Measurements from ENCODE around the gene TBC1D5.

TBC1D5 gene

DNA sequence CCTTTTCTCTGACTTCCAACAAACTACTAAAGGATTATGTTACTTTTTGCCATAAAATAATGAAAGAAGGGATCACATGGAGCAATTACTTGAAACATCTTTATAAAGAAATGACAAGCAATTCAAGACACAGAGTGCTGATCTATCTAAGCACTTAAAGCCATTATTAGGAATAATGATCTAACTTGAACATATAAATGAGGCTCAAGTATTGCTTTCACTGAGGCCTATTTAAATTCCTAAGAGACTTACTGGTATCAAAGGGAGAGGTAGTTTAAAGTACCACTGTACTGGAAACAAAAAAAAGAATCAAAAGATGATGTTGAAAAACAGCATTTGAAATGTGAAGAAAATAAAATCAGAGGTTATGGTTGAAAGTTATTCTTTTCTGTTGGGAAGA is 482.2 kb downstream of the TBC1D5 start:
- DNase-seq = no peak

DNA sequence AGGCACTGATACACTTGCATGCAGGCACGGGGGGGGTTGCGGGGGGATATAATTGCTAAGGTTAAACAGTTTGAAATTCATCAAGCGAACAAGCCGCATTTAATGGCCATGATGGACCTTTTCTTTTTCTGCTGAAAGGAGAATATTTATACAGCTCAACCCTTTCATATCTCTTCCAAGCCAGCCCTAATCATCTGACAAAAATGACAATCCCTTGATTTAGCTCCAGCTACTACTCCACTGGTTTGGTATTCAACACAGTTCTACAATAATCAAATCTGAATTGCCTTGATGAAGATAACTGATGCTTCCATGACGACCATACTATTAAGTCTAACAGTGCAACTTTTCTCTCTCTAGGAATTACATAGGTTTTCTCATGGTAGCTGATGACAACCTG is 482.7 kb downstream of the TBC1D5 start:
- no peak for DNase-seq

DNA sequence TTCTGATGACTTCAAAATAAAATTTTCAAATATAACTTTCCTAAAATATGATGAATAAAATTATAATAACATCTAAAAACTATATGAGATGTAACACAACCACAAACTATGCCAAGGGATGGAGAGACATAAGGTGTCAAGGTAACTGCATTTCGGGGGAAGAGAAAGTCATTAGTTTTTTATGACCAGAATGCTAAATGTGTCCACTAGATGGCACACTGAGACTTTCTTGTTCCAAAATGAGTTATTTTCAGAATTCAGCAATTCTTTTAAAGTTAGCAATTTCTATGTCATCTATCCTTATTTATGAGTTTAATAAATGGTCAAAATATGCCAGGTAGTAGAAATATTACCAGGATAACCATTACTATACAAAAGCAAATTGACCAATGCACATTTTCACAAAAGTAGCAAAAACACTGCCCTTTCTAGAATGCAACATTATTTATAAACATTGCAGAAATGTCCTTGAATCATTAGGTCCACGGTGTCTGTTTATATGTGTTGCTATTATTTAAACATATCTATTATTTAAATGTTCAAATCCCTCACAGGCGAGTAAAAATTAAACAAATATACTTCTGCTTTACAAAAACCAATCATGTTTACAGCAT is 483.5 kb downstream of the TBC1D5 start:
- DNase-seq = no peak

DNA sequence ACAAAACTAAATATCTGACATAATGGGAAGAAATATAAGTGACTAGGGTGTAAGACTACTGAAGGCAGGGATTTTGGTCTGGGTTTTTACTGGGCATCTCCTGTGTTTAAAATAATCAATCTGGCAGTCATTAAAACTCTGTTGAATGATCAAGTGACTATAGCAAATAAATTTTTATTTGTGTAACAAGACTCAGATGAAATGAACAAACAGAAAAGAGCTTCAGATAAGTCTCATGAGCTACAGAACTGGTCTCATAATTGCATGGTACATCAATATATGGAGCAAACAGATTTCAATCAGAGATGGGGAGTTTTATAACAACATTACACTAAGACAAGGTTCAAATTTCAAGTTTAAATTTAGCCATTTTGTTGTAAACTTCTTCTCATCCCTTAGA is 485.2 kb downstream of the TBC1D5 start:
- no peak for DNase-seq

DNA sequence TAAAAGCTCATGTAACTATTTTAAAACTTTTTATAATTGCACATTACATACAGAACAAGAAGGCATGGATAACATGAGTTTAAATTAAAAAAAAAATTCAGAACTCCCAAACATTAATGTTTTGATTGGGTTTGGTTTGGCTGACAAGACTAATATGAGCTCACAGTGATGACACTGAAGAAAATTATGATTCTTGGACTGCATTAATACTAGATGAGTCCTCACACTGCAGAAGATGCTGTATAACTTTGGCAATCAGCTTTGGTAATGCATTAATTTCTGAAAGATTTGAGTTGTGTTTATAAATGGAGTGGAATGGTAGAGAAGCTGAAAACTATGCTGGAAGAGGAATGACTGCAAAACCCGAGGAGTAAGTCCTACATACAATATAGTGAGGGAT is 498.8 kb downstream of the TBC1D5 start:
- DNase-seq = no peak

DNA sequence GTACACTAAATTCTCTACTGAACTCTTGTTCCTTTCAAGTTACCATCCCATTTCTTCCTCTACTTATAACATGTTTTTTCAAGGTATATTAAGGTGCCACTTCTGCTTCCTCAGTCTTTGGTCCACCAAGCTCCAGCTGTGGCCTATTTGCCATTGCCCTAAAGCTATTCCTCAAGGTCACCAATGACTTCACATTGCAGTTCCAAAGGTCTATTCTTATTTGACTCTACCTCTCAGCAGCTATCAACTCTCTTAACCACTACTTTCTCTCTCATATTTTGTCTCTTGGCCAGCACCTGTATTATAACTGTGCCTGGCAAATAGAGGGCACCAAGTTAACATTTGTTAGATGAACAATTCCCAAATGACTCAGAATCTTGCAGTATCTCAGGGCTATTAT is 503.0 kb downstream of the TBC1D5 start:
- no peak for DNase-seq

DNA sequence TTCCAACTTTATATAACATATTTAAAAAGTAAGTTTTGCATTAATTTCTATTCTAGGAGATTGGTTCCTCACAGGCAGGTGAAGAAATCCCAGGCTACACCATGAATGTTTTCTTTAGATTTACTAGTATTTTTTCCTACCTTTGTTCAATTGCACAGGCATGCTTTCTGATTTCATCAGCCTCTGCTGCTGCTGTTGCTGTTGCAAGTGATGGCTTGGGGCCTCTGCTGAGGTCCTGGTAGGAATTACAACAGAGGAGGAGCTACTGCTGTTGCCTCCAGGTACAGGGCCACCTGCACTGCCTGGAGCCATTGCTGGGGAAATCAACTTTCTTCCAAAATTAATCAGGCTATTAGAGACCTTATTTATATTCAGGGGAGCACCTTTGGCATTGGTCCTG is 504.4 kb downstream of the TBC1D5 start:
- DNase-seq = no peak

DNA sequence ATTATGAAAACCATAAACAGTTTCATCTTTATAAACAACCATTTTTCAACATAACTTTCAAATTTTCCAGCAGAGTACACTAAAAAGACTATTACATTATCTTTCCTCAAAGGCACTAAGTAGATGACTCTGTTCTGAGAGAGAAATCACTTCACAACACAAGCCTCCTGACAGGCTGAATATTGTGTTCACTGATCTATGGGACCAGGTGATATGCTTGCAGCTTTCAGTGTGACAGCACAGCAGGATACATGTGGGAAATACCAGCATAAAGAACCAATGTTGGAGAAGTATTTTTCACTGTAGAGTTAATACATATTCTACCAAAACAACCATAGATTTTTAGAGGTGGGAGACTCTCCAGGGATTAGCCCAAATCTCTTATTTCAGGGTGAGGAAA is 507.1 kb downstream of the TBC1D5 start:
- DNase-seq = no peak

DNA sequence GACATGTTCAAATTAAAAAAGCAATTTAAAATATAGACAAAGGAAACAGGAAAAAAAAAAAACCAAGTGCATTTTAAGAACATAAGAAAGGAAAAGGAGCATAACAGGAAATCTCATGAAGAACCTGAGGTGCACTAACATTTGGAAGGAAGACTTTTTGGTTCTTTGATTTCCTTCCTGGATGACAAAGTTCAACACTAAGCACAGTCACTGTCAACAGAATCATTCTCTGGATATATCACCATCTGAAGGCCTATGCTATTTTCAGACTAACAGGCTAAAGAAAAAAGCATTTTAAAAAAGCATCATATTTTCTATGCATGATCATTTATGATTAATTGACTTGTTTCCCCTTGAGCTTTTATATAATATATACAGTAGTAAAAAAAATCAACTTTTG is 508.0 kb downstream of the TBC1D5 start:
- no peak for DNase-seq

DNA sequence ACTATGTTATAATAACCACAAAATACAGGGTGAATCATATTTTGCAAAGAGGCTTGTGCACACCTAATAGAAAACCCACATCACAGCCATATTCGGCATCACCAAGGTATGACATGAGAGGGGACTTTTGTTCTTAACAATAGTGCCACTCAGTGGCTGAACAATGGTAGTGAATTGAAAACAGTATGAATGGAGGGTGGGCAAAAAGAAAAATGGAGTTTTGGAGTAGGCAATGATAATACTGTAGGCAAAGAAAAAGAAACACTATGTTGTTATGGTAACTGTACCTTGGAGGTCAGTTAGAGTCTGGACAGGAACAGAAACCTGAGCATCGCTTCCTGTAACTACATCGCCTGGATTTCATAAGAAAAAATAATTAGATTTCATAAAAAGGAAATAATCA is 509.0 kb downstream of the TBC1D5 start:
- DNase-seq = peak; percentile 27

DNA sequence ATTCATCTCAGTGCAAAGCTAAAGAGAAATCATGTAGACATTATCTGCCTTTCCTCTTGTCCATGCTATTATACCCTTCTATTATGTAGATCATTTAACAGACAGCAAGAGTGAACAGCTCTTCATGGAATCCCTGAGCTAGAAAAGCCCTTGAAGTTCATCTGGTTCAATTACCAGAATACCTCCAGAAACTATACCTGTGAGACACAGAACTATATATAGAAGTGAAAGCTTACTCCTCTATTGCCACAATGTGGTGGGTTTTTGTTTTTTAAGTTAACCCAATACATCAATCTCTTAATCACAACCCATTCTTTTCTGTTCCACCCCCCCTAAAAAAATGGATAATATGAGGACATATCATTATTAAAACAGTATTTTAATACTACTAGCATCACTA is 510.0 kb downstream of the TBC1D5 start:
- DNase-seq = no peak

DNA sequence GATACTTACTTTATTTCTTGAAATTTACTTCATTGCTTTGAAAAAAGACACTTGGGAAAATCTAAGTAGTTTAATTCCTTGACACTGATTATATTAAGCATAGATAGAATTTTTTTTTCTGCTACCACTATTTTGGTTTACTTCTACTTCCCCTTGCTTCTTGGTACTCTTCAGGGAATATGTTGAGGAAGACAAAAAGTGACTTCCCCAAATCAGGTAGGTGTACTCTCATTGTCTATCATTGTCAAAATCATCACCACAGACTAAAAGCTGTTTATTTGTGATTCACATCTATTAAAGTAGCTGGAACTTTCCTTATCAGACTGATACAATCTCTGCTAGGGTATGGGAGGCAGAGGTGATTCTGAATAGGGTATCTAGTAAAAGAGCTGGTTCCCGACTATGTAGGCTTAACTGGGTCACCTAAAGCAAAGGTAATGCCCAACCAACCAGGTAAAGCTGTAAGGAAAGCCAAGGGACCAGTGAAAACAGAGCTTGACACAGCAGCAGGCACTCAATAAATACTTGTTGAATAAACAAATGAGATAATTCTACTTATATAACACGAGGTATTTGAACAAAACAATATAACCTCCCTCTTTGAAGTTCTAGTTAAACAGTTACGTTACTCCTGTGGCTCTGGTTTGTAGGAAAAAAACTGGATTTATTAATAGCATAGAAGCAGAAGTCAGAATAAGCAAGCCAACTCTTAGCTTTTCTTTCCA is 510.7 kb downstream of the TBC1D5 start:
- DNase-seq = no peak

DNA sequence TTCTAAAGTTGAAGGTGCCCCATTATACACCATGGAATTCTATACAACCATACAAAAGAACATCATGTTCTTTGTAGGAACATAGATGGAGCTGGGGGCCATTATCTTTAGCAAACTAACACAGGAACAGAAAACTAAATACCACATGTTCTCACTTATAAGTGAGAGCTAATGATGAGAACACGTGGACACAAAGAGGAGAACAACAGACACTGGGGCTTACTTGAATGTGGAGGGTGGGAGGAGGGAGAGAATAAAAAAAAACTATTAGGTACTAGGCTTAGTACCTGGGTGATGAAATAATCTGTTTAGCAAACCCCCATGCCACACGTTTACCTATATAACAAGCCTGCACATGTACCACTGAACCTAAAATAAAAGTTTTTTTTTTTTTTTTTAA is 515.0 kb downstream of the TBC1D5 start:
- no peak for DNase-seq

DNA sequence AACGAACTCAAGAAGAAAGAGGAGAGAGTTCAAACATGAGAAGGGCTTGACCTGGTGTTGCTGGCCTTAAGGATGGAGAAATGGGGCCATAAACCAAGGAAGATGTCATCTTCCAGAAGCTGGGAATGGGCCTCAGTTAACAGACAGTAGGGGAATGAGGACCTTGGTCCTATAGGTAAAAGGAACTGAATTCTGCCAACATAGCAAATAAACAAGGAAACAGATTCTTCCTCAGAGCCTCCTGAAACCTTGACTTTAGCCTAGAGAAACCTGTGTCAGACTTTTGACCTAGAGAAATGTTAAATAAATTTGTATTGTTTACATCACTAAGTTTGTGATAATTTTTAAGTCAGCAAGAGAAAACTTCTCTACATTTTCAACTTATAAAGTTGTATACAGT is 520.9 kb downstream of the TBC1D5 start:
- no peak for DNase-seq

DNA sequence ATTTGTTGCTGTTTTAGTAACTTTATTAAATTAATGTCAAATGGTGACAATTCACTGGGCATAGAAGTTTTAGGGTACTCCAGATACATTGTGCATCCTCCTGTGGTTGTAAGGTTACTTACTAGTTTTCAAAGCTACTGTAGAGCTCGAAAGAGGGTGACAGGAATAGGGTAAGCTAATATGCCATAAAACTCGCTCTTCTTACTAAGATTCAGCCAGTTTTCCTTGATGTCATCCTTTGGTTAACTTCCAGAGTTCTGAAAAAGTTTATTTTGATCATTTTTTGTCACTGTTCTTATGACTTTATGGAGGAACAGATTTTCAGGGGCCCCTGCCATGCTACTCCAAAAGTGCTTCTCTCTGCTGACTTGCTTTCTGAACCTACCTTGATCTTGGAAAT is 522.8 kb downstream of the TBC1D5 start:
- no peak for DNase-seq

DNA sequence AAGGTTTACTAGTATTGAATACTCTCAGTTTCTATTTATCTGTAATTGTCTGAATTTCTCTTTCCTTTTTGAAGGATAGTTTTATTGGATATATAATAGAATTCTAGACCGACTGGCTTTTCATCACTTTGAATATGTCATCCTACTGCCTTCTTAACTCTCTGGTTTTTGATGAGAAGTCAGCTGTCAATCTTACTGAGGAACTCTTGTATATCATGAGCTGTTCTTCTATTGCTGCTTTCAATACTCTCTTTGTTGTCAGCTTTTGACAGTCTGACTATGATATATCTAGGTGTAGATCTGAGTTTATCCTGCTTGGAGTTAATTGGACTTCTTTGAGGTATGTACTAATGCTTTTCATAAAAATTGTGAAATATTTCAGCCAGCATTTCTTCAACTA is 523.8 kb downstream of the TBC1D5 start:
- DNase-seq = no peak

DNA sequence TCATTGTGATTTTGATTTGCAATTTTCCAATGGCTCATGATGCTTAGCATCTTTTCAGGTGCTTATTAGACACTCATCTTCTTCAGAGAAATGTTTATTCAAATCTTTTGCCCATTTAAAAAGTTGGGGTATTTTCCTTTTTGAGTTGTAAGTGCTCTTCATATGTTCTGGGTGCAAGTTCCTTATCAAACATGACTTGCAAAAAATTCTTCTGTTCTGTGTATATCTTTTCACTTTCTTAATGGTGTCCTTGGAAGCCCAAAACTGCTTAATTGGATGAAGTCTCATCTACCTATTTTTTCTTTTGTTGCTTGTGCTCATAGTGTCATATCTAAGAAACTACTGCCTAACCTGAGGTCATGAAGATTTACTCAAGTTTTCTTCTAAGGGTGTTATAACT is 524.8 kb downstream of the TBC1D5 start:
- DNase-seq = no peak

DNA sequence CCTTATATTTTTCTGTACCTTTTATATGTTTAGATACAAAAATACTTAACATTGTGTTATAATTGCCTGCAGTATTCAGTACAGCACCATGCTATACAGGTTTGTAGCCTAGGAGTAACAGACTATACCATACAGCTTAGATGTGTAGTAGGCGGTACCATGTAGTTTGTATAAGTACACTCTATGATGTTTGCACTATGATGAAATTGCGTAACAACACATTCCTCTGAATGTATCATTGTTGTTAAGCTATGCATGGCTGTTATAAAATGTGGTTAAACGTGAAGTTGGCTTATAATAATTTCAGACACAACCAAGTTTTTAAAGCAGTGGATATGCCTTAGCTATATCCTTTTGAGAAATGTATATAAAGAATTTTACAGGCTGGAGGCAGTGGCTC is 529.3 kb downstream of the TBC1D5 start:
- DNase-seq = no peak

DNA sequence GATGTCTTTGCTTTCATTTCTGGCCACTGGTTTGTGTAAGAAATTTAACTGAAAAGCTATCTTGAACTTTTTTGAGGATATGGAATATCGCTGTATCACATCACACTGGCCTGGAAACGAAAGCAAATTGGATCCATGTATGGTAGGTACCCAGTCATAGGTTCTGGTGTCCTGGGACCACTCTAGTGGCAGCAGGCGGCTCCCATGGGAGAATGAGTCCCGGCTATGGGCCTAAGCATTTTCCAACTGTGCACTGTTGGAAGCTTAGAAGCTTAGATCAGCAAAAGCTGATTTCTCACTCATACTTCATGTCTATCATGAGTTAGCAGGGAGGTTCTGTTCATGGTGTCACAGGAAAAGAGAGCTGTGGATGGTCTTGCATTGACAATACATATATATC is 534.5 kb downstream of the TBC1D5 start:
- no peak for DNase-seq

DNA sequence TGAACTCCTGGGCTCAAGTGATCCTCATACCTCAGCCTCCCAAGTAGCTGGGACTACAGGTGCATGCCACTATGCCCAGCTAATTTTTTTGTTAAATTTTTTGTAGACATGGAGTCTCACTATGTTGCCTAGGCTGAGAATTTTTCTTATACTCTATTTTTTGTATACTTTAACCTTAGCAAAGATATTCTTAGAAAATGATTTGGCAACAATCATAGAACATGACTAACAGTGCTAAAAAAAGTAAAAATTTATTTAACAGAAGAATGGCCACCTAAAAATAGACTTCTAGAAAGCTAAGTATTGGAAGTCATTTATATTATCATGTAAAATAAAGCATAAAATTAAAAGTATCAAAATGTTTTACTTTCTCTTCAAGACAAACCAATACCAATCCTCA is 535.4 kb downstream of the TBC1D5 start:
- DNase-seq = no peak

DNA sequence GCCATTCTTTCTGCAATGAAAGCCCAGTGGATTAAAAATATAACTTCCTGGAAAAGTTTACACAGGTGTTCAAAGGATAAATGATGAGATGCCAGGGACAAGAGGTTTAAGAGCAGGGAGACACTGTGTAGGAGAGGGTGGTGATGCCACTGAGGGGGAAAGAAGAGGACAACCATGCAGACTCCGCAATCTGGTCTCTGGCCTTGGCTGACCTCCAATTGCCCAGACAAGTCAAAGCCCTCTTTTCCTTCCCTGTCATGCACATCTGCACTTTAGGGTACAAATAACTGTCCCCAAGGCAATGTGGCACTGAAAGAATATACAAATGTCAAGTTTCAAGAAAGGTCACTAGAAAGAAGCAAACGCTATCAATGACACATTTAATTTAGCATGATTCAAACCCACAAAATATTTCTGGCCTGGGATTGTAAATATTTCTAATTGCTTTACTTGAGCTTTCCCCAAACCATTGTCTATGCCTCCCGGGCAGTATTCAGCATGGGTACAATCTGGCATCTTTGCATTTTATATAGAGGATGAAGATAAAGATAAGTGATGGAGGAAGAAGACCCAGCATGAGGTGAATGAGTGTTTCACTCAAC is 538.3 kb downstream of the TBC1D5 start:
- DNase-seq = no peak

DNA sequence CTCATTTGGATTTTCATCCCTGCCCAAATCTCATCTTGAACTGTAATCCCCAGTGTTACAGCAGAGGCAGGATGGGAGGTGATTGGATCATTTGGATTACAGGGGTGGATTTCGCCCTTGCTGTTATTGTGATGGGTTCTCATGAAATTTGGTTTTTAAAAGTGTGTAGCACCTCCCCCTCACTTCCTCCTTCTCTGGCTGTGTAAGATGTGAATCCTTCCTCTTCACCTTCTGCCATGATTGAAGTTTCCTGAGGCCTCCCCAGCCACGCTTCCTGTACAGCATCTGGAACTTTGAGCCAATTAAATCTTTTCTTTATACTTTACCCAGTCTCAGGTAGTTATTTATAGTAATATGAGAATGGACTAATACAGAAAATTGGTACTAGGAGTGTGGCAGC is 540.9 kb downstream of the TBC1D5 start:
- no peak for DNase-seq

DNA sequence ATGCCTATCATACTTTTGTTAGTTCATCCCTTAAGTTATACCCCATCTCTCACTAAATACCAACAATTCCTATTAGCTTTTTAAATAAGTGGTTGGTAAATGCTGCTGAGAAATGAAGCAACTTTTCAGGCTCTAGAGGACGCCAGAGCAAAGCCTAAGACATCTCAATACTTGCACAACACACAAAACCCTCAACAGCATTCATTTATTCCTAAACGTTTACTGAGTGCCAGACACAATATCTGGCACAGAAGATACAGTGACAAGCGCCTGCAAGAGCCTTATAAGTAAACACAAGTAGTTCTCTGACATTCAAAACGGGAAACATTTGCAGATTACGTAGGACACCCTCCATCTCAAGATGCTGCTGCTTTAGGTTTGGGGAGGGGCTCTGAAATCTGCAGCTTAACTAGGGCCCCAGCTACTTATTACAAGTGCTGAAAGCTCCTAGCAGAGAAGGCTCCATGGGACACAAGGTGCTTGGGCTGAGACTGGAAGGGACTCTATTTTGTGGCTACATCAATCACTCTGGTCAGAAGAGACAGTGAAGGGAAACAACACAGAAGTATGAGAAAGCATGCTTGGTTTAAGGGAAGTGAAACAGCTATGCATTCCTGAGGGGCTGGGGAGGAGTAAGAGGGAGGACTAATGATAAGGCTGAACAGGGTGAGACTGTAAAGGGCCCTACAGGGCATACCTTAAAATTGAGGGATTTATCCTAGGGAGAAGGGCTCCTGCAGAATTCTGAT is 546.4 kb downstream of the TBC1D5 start:
- DNase-seq = no peak

DNA sequence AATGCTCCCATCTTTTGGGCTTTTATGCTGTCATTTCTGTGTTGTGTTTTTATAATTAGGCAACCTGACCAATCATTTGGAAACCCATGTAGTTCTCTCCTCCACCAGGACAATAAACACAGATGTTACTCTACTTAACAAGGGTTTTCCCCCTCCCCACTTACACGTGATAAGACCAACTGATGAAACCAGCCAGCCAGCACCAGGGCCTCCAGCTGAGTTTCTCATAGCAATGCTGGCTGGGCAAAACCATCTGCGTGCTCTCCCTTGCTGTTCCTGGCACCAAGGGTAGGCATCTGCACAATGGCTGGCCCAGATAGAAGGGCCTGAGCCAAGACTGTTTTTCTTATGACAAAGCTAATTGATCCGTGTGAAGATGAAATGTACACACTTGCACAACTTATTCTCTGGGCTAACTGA is 547.2 kb downstream of the TBC1D5 start:
- peak; percentile 19 for DNase-seq

Data from stimulated activated CD4-positive, alpha-beta T cell treated with anti-CD3 and anti-CD28 coated beads, Interleukin-1b, Interleukin-23, amount 100 ng/mL, for 48 hours (primary cell).